ENCODE measurements around the gene DNAH12. TPM values are rescaled to one million over a fixed set of nuclear protein-coding genes. Genes with fewer than 3 reads are reported as not detected.

The DNAH12 gene
- total and polyA plus RNA-seq, 9 of the 15 experiments (the other 6 are each of a cell fraction or from before 2014, with no cell fraction given) = 0.01 to 0.04 (median 0.01) TPM; not detected in 5

GRCh38 chr3:57592306-57592705 is 48.2 kb upstream of the DNAH12 start:
- 79% methylated on average over 5 of the region's 6 CpGs for WGBS (ENCODE audit: insufficient coverage, low coverage, missing lambda C conversion rate)
- FAIRE-seq (no peak), ATAC-seq (no peak), DNase-seq (ENCODE audit: extremely low read depth in 1 of 4, low spot score in 3 of 4) (no peak)
- Histone ChIP-seq H3K36me3 (ENCODE audit: control insufficient read depth, insufficient read depth, low read length) (peaks cover 36% of the 10 kb centered on the region; the same call in 1 of the 3 replicates), H3K4me3 (no peak overlapping the region), H3K27ac (ENCODE audit: extremely low read depth, low read depth, low read length) (no peak overlapping the region), H3K4me1 (replicated peaks in 1 of 2; ENCODE audit: control insufficient read depth in 2 of 2, insufficient read depth in 2 of 2, low read length in 2 of 2) (peaks cover 12 to 13% of the 10 kb centered on the region in 2 experiments; a peak in 3 of 5 replicates), H3K27me3 (ENCODE audit: control insufficient read depth in 2 of 2, insufficient read depth in 2 of 2, low read length in 2 of 2) (no peaks in the 10 kb centered on the region), H3K9ac (ENCODE audit: insufficient read depth in 1 of 2, low read depth in 2 of 2, low read length in 2 of 2) (no peak overlapping the region), H3K79me2 (ENCODE audit: control insufficient read depth, insufficient read depth, low read length) (peaks cover 94% of the 10 kb centered on the region), H2AFZ (ENCODE audit: low read depth, low read length) (no peak overlapping the region), H3K4me2 (ENCODE audit: insufficient read depth, low read length) (no peak overlapping the region), H4K20me1 (replicated peaks; ENCODE audit: control insufficient read depth, insufficient read depth, low read length) (peaks cover 17% of the 10 kb centered on the region), H3K9me3 (replicated peaks; ENCODE audit: control insufficient read depth, insufficient read depth, low read depth, low read length) (no peaks in the 10 kb centered on the region), H3K9me1 (ENCODE audit: control insufficient read depth, insufficient read depth, low read length) (no peaks in the 10 kb centered on the region)
- TF ChIP-seq, protein P1, sequence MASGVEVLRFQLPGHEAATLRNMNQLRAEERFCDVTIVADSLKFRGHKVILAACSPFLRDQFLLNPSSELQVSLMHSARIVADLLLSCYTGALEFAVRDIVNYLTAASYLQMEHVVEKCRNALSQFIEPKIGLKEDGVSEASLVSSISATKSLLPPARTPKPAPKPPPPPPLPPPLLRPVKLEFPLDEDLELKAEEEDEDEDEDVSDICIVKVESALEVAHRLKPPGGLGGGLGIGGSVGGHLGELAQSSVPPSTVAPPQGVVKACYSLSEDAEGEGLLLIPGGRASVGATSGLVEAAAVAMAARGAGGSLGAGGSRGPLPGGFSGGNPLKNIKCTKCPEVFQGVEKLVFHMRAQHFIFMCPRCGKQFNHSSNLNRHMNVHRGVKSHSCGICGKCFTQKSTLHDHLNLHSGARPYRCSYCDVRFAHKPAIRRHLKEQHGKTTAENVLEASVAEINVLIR (CRISPR knock-in tag; IDR thresholded peaks at IDR 0.05) = no peak
- CTCF ChIA-PET (ENCODE audit: low intra/inter-chr PET ratio) = no interaction called here
- intact Hi-C loops (cut with micrococcal nuclease) (no loop called here), in situ Hi-C loops (cut with MboI) (no loop called here)
- no TSS peak for BruUV-seq (replicated peaks)
- POLR2A ChIA-PET = interaction anchor here (1.8 to 2.7 kb wide), 2 partner anchors 12 to 15 kb away, joined by 6 to 7 read pairs; no protein-coding TSS in a partner anchor

DNA sequence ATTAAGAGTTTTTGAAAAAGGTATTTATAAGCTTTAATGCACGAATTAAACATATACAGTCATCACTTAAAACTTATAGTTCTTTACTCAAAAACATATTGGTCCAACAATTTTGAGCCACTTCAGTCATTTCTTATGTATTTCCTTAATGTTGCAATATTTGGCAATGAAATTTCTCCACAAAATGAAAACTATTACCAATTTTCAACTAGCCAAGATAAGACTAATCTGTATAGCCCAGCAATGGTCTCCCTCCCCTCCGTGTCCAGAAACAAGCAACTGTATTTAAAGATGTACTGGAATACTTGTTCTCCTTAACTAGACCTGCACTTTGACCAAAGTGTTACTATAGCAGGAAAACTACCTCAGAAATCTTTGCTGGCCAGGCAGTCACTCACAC is 43.8 kb upstream of the DNAH12 start:
- H3K4me3 ChIP-seq = no peak overlapping the region
- FAIRE-seq (no peak), ATAC-seq (peak; percentile 69), DNase-seq (ENCODE audit: extremely low read depth in 1 of 4, low spot score in 3 of 4) (peak in 2 of 4 experiments; percentile 21 to 27)
- no peak overlapping the region for H3K9ac ChIP-seq (ENCODE audit: insufficient read depth in 1 of 2, low read depth in 2 of 2, low read length in 2 of 2)
- peaks cover 45% of the 10 kb centered on the region for H3K36me3 ChIP-seq (ENCODE audit: control insufficient read depth, insufficient read depth, low read length)
- 0 out of 2 replicates have a peak, but pooled peaks cover 5% of the 10 kb centered on the region for H4K20me1 ChIP-seq (replicated peaks; ENCODE audit: control insufficient read depth, insufficient read depth, low read length)
- POLR2A ChIA-PET = interaction anchor here (1.1 kb wide), 2 partner anchors 8 to 157 kb away, joined by 3 read pairs; no protein-coding TSS in a partner anchor
- peaks cover 93% of the 10 kb centered on the region for H3K79me2 ChIP-seq (ENCODE audit: control insufficient read depth, insufficient read depth, low read length)
- H3K27ac ChIP-seq (ENCODE audit: extremely low read depth, low read depth, low read length) = no peak overlapping the region; the same call in 2 of the 3 replicates
- H3K9me1 ChIP-seq (ENCODE audit: control insufficient read depth, insufficient read depth, low read length) = no peaks in the 10 kb centered on the region
- no peaks in the 10 kb centered on the region for H3K27me3 ChIP-seq (ENCODE audit: control insufficient read depth in 2 of 2, insufficient read depth in 2 of 2, low read length in 2 of 2)
- no peak overlapping the region for H2AFZ ChIP-seq (ENCODE audit: low read depth, low read length)
- no peaks in the 10 kb centered on the region for H3K9me3 ChIP-seq (replicated peaks; ENCODE audit: control insufficient read depth, insufficient read depth, low read depth, low read length)
- CTCF ChIA-PET (ENCODE audit: low intra/inter-chr PET ratio) = no interaction called here
- H3K4me2 ChIP-seq (ENCODE audit: insufficient read depth, low read length) = peak overlapping the region; percentile 32; the same call in 1 of the 2 replicates
- intact Hi-C loops (cut with micrococcal nuclease) = no loop called here
- in situ Hi-C loops (cut with MboI) = no loop called here
- WGBS (ENCODE audit: insufficient coverage, low coverage, missing lambda C conversion rate) = 38% methylated on average over 2 of the region's 2 CpGs
- H3K4me1 ChIP-seq (replicated peaks in 1 of 2; ENCODE audit: control insufficient read depth in 2 of 2, insufficient read depth in 2 of 2, low read length in 2 of 2) = peaks cover 9 to 10% of the 10 kb centered on the region in 2 experiments; a peak in 3 of 5 replicates
- BruUV-seq (replicated peaks) = no TSS peak
- no peak for TF ChIP-seq PYGO2 (tag; IDR thresholded peaks at IDR 0.05)
- TF ChIP-seq MAX (CRISPR knock-in tag; IDR thresholded peaks at IDR 0.05) = no peak
- no peak for TF ChIP-seq GTF2F1 (IDR thresholded peaks at IDR 0.05; ENCODE audit: low read depth, low read length)
- no peak for TF ChIP-seq EGR1 (conservative IDR thresholded peaks at IDR 0.05)
- TF ChIP-seq ASH1L (IDR thresholded peaks at IDR 0.05; ENCODE audit: borderline replicate concordance, low read depth, partially characterized antibody) = no peak
- TF ChIP-seq NFATC3 (IDR thresholded peaks at IDR 0.05) = no peak
- TF ChIP-seq CBX3 (IDR thresholded peaks at IDR 0.05; ENCODE audit: borderline replicate concordance in 1 of 2, low read length in 2 of 2) = no peak
- no peak for TF ChIP-seq TCF15 (CRISPR knock-in tag; IDR thresholded peaks at IDR 0.05)
- no peak for TF ChIP-seq ELK1 (CRISPR knock-in tag; IDR thresholded peaks at IDR 0.05)
- TF ChIP-seq HNRNPL (IDR thresholded peaks at IDR 0.05; ENCODE audit: low read depth, low read length) = no peak
